Measurements from ENCODE around the gene ZBED6. TPM values are rescaled to one million over a fixed set of nuclear protein-coding genes. Genes with fewer than 3 reads are reported as not detected.

The ZBED6 gene
- total and polyA plus RNA-seq, 3 experiments from 2014 or later: 0.25 to 13.8 (median 13.5) TPM

Other genes with a start within 250 kb of the ZBED6 start
- gene ATP2B4, start 168.8 kb upstream of the ZBED6 start, total RNA-seq: 10 to 100 TPM; 26.8 to 28.9 TPM
- 37.7 TPM for gene ATP2B4, start 168.8 kb upstream of the ZBED6 start, polyA plus RNA-seq
- gene LAX1, start 30.4 kb upstream of the ZBED6 start, total RNA-seq: 10 to 100 TPM; 32.2 to 32.4 TPM
- gene LAX1, start 30.4 kb upstream of the ZBED6 start, polyA plus RNA-seq: 47.1 TPM
- gene ZC3H11A, start within 50 bp of the ZBED6 start, total RNA-seq: 10 to 100 TPM; 87.2 to 92.0 TPM
- 46.0 TPM for gene ZC3H11A, start within 50 bp of the ZBED6 start, polyA plus RNA-seq
- 100 to 1,000 TPM; 392 to 421 TPM for gene SNRPE, start 66.0 kb downstream of the ZBED6 start, total RNA-seq
- gene SNRPE, start 66.0 kb downstream of the ZBED6 start, polyA plus RNA-seq: 238 TPM

Data from CD8-positive, alpha-beta memory T cell (primary cell).